Renal pelvis (tissue), 12 donors: ENCODE measurements around the gene GTF2IRD1. TPM values are rescaled to one million over a fixed set of nuclear protein-coding genes. Genes with fewer than 3 reads are reported as not detected.
"Not testable (repeated sequence)": the region's sequence is repeated elsewhere in the genome, so short reads cannot be mapped to it uniquely, and the experiment has no call there.

ENCODE experiments used
- DNase-seq: peaks from one replicate; pipeline ENCODE4 v3.0.0-alpha.2; 2013
- long read RNA-seq, 16 experiments: transcript quantifications; one replicate each; lab custom pipeline, GENCODE V29; 2026
- polyA plus RNA-seq, 3 donors: library from polyadenylated mRNA; unstranded; fragments of 120-200 nt; gene quantifications; one replicate each; pipeline ENCODE4 v1.2.1, GENCODE V29; 2013; ENCODE audit not compliant: insufficient read length in 3 of 3

GTF2IRD1 gene, protein sequence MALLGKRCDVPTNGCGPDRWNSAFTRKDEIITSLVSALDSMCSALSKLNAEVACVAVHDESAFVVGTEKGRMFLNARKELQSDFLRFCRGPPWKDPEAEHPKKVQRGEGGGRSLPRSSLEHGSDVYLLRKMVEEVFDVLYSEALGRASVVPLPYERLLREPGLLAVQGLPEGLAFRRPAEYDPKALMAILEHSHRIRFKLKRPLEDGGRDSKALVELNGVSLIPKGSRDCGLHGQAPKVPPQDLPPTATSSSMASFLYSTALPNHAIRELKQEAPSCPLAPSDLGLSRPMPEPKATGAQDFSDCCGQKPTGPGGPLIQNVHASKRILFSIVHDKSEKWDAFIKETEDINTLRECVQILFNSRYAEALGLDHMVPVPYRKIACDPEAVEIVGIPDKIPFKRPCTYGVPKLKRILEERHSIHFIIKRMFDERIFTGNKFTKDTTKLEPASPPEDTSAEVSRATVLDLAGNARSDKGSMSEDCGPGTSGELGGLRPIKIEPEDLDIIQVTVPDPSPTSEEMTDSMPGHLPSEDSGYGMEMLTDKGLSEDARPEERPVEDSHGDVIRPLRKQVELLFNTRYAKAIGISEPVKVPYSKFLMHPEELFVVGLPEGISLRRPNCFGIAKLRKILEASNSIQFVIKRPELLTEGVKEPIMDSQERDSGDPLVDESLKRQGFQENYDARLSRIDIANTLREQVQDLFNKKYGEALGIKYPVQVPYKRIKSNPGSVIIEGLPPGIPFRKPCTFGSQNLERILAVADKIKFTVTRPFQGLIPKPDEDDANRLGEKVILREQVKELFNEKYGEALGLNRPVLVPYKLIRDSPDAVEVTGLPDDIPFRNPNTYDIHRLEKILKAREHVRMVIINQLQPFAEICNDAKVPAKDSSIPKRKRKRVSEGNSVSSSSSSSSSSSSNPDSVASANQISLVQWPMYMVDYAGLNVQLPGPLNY
- polyA plus RNA-seq, result 10 to 100 TPM; 51.5 to 56.0 (median 55.9) TPM
- long read RNA-seq, donor 1, transcript GTF2IRD1-202 (27 exons, 3,077 nt), result major isoform, 5 of 6 reads
- long read RNA-seq, donor 1, partial matches to known transcripts, result 0 of 6 reads
- long read RNA-seq, donor 1, other reads (novel, unspliced or antisense), result 0 of 6 reads
- long read RNA-seq, donor 2, partial matches to known transcripts, result 0 of 5 reads
- long read RNA-seq, donor 2, other reads (novel, unspliced or antisense), result 0 of 5 reads
- long read RNA-seq, donor 3, transcript GTF2IRD1-202 (27 exons, 3,077 nt), result major isoform, 5 of 6 reads
- long read RNA-seq, donor 3, partial matches to known transcripts, result 0 of 6 reads
- long read RNA-seq, donor 3, other reads (novel, unspliced or antisense), result 0 of 6 reads
- long read RNA-seq, donor 4, partial matches to known transcripts, result 0 of 2 reads
- long read RNA-seq, donor 4, other reads (novel, unspliced or antisense), result 0 of 2 reads
- long read RNA-seq, donor 5, result 0 reads
- long read RNA-seq, donor 6, partial matches to known transcripts, result 0 of 2 reads
- long read RNA-seq, donor 6, other reads (novel, unspliced or antisense), result 0 of 2 reads
- long read RNA-seq, donor 7, partial matches to known transcripts, result 5 of 10 reads
- long read RNA-seq, donor 7, other reads (novel, unspliced or antisense), result 0 of 10 reads
- long read RNA-seq, donor 8, partial matches to known transcripts, result 0 of 1 reads
- long read RNA-seq, donor 8, other reads (novel, unspliced or antisense), result 0 of 1 reads
- long read RNA-seq, donor 9, partial matches to known transcripts, result 0 of 3 reads
- long read RNA-seq, donor 9, other reads (novel, unspliced or antisense), result 0 of 3 reads
- long read RNA-seq, donor 10, partial matches to known transcripts, result 0 of 3 reads
- long read RNA-seq, donor 10, other reads (novel, unspliced or antisense), result 0 of 3 reads
- long read RNA-seq, donor 11, partial matches to known transcripts, result 0 of 2 reads
- long read RNA-seq, donor 11, other reads (novel, unspliced or antisense), result 0 of 2 reads
- long read RNA-seq, donor 12, partial matches to known transcripts, result 5 of 10 reads
- long read RNA-seq, donor 12, other reads (novel, unspliced or antisense), result 0 of 10 reads
- long read RNA-seq, donor 13, partial matches to known transcripts, result 0 of 2 reads
- long read RNA-seq, donor 13, other reads (novel, unspliced or antisense), result 0 of 2 reads
- long read RNA-seq, donor 14, partial matches to known transcripts, result 6 of 12 reads
- long read RNA-seq, donor 14, other reads (novel, unspliced or antisense), result 0 of 12 reads
- long read RNA-seq, donor 15, partial matches to known transcripts, result 0 of 3 reads
- long read RNA-seq, donor 15, other reads (novel, unspliced or antisense), result 0 of 3 reads
- long read RNA-seq, donor 16, partial matches to known transcripts, result 0 of 6 reads
- long read RNA-seq, donor 16, other reads (novel, unspliced or antisense), result 0 of 6 reads

DNA sequence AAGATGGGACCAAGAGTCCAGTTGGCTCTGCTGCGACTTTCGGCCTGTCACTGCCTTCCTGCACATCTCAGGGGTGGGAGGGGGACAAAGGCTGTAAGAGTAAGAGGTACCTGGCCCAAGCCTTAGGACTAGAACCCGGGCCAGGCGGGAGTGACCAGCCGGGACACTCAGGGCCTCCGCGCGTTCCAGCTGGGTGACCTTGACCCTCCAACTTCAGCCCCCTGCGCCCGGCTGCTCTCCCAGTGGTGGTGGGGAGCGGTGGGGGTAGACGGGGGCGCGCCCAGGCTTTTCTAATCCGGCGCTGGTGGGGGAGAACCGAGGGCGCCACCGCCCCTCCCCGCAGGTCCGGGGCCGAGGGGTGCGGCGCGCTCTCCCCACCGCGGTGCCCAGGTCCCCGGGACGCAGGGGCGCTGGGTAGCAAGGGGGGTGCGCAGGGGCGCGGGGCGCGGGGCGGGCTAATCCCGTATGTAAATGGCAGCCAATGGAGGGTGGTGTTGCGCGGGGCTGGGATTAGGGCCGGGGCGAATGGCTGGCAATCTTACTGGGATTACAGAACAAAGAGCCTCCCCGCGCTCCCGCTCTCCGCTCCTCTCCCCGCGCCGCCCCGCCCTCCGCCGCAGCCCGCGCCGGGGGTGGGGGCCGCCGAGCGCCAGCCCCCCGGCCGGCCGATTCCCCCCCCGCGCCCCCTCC lies at the start of gene GTF2IRD1:
GTF2IRD1 (plus strand) TSS at position 585 of the 690 bp plus-strand sequence. CDS start 54,175 bp downstream, outside the sequence.
- no peak for DNase-seq

DNA sequence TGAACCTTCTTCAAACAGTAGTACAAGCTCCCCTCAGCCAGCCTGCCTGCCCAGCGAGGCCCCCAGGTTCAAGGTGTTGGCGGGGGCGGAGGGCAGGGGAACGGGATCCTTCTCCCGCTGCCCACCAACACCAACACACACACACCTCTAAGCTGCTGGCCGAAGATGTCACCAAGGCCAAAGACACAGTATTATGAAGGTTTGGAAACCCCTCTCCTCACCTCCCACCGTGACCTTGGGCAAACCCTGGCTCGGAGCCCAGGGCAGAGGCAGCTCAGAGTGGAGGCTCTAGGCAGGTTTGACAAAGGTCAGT lies 49.4 kb upstream of the GTF2IRD1 start:
- no peak for DNase-seq

DNA sequence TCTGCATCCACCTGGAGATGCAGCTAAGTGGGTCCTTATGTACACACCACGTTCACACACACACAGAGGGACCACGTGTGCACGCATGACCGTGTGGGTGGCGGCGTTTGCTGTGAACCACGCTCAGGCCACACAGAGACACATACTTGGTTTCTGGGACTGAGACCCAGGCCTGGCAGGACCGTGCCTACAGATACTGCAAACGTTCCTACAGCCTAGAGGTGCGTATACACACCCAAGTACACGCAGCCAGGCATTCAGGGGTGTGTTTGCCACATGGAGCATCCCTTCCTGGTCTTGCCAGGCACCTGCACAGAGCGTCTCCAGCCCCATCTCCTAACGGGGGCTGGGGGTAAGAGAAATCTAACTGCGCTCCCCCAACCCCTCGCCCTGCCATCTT lies 49.0 kb upstream of the GTF2IRD1 start:
- no peak for DNase-seq

DNA sequence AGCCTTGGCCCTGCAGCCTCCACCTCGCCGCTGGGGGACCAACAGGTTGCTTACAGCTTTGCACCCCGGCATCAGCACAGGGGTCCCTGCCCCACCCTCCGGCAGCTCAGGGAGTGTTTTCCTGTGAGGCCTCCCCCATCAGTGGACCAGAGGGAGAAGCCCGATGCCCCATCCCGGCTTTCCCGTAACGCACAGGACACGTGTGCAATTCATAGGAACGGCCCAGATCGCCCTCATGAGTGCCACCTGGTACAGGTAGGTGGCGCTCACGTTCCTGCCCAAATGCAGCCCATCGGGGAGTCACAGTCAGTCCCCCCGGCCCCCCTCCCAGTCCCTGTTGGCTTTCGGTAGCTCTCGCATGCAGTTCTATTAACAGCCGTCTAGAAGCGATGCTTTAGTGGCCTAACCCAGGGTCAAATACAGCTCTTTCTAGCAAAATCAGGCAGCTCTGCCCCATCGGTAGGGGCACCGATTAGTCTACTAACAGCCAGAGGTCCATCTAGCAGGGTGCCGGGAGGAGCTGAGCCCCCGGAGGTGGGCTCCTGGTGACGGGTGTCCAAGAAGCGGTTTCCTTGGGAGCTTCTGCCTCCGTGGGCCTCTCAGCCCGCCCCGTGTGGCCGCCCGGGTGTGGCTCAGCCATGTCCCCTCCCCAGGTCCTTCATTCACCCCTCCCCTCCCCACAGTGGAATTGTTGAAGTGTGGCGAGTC lies 48.4 kb upstream of the GTF2IRD1 start:
- DNase-seq, result peak; percentile 27

DNA sequence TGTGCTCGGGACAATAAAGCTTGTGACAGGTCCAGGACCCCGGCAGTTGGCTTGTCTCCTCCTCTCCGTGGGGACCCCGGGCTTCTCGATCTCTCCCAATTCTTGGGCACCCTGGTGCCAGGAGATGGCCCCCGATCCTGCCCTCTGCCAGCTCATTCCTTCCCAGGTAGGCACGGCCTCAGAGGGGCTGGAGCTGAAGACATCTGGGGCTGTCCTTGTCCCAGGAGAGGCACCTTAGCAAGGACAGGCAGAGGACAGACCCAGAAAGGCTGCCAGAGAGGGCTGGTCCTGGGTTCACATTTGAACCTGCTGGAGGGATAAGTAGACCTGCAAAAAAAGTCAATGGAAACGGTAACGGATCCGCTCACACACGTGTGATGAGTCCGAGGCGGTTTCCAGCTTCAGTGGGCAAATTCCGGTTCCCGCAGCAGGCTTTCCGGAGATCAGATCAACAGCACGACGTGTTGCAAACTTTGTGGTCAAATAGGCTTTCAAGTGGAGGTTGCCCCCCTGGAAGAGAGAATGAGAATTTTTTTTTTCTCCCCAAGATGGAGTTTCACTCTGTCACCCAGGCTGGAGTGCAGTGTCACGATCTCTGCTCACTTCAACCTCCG lies 47.7 kb upstream of the GTF2IRD1 start:
- DNase-seq, result no peak

DNA sequence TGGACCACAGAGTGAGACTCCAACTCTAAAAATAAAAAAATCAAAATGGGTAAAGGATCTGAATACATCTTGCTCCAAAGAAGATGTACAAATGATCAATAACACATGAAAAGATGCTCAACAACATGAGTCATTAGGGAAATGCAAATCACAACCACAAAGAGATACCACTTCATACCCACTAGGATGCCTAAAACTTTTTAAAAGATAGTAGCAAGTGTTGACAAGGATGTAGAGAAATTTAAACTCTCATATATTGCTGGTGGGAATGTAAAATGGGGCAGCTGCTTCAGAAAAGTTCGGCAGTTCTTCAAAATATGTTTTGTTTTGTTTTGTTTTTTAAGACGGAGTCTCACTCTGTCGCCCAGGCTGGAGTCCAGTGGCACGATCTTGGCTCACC lies 45.7 kb upstream of the GTF2IRD1 start:
- DNase-seq, result no peak

DNA sequence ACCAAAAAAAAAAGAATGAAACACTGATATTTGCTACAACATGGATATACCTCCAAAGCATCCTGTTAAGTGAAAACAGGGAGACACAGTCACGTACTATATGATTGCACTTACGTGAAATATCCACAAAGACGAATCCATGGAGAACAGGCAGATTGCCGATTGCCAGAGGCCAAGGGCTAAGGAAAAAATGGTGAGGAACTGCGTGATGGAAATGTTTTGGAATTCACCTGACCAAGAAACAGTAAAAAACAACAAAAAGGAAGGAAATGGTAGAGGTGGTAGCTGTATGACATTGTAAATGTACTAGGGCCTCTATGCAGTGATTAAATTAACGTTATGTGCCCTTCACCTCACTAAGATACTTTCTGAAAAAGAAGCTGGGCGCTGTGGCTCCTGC lies 44.1 kb upstream of the GTF2IRD1 start:
- DNase-seq, result no peak

DNA sequence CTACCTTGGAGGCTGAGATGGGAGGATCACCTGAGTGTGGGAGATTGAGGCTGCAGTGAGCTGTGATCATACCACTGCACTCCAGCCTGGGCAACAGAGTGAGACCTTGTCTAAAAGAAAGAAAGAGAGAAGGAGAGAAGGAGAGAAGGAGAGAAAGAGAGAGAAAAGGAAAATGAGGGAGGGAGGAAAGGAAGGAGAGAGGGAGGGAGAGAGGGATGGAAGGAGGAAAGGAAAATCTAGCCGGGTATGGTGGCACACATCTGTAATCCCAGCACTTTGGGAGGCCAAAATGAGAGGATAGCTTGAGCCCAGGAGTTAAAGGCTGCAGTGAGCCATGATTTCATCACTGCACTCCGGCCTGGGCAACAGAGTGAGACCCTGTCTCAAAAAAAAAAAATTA lies 42.9 kb upstream of the GTF2IRD1 start:
- DNase-seq, result no peak

DNA sequence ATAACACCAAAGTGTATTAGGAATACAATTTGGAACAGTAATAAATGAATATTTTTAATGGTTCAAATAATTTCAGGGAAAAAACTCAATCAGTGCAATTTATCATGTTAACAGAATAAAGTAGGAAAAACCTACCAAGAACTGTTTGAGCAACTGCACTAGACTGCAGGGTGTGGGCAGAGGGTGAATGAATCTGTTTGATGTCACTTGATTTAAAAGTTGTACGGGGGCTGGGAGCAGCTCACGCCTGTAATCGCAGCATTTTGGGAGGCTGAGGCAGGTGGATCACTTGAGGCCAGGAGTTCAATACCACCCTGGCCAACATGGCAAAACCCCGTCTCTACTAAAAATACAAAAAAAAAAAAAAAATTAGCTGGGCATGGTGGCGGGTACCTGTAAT lies 42.1 kb upstream of the GTF2IRD1 start:
- not testable (repeated sequence) for DNase-seq

DNA sequence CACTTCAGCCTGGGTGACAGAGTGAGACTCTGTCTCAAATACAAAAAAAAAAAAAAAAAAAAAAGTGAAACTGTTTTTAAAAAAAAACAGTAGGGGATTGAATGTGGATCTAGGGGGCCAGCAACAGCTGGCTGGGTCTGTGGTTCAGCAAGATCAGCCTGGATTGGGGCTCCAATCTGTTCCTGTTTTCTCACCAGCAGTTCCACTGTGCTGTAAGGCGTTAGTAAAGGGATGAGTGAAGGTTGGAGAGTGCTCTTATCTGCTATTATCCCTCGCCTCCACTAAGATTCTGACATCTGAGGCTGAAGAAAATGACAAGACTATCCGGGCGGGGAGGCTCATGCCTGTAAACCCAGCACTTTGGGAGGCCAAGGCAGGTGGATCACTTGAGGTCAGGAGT lies 41.6 kb upstream of the GTF2IRD1 start:
- DNase-seq, result no peak

DNA sequence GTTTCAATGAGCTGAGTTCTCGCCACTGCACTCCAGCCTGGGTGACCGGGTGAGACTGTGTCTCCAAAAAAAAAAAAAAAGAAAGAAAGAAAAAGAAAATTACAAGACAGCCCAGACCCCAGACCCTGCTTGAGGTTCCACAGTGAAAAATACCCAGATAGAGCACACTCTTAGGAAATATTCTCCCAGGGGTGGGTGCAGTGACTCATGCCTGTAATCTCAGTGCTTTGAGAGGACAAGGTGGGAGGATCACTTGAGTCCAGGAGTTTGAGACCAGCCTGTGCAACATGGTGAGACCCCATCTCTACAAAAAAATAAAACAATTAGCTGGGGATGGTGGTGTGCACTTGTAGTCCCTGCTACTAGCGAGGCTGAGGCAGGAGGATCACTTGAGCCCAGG lies 41.1 kb upstream of the GTF2IRD1 start:
- DNase-seq, result no peak

DNA sequence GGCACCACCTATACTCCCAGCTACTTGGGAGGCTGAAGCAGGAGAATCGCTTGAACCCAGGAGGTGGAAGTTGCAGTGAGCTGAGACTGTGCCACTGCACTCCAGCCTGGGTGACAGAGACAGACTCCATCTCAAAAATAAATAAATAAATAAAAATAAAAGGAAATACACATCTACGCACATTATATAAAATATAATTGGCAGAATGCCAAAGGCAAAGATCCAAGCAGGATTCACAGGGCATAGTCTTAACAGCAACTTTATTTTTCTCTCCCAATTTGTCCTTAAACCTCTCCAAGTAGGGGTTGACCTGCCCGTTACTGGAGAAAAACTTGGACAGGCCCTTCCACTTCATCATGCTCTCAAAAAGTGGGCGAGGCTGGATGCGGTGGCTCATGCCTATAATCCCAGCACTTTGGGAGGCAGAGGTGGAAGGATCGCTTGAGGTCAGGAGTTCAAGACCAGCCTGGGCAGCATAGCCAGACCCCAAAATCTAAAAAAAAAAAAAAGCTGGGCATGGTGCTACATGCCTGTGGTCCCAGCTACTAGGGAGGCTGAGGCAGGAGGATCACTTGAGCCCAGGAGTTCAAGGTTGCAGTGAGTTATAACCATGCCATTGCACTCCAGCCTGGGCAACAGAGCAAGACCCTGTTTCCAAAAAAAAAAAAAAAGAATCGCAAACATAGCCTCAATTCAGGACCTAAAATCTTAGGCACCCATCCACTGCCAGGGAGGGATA lies 38.9 kb upstream of the GTF2IRD1 start:
- DNase-seq, result not testable (repeated sequence)

DNA sequence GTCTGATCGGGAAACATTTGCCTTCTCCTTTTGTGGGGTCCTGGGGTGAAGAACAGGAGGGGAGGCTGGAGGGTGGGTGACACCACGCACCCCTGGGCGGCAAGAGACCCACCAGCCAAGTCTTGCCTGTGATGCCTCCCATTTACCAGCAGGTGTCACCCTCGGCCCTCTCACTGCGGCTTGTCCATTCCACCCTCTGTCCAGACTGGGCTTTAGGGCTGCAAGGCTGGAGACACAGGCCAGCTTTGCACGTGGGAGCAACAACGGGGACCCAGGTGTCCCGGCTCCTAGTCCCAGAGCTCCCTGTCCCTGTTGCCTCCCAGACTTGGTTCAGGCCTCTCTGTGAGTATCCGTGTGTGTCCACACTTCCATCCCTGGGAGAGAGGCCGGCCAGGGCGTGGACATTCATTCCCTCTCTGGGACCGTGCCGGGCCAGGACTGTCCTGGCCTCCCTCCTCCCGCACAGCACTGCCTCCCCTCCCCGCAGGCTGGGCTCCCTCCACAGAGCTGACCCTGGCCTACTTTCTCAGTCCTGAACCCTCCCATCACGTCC lies 36.2 kb upstream of the GTF2IRD1 start:
- peak; percentile 60 for DNase-seq

DNA sequence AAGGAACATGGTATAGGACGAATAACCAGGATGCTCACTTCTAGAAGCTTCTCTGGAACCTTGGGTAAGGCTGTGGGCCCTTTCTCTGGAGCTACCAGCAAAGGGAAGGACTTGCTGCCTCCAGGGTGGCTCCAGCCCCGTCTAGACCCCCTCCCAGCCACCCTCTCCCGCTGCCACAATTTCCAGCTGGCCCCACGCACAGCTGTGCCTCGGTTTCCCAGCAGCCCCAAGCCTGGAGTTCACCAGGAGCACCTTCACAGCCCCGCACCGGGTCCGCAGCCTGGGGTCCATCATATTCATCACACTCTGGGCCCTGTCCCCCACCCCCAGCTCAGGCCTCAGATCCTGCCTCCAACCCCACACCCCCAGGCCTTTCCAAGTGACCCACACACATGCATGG lies 35.6 kb upstream of the GTF2IRD1 start:
- DNase-seq, result no peak

DNA sequence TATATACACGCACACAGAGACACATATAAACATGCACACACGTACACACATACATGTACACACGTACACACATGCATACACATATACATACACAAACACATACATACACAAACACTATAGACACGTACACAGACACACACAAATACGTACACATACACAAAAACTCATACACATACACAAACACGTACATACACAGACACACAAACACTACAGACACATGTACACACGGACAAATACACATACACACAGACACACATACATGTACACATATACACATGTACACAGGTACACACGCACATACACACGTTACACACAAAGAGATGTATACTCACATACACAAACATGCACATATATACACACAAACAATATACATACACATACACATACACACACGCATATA lies 35.2 kb upstream of the GTF2IRD1 start:
- DNase-seq, result no peak

DNA sequence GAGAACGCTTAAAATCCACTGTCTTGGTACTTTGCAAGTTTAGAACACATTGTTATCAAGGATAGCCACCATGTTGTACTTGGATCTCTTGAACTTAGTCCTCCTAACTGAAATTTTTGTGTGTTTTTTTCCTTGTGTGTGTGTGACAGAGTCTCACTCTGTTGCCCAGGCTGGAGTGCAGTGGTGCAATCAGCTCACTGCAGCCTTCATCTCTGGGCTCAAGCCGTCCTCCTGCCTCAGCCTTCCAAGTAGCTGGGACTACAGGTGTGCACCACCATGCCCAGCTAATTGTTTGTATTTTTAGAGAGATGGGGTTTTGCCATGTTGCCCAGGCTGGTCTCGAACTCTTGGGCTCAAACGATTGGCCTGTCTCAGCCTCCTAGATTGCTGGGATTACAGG lies 34.5 kb upstream of the GTF2IRD1 start:
- DNase-seq, result not testable (repeated sequence)

DNA sequence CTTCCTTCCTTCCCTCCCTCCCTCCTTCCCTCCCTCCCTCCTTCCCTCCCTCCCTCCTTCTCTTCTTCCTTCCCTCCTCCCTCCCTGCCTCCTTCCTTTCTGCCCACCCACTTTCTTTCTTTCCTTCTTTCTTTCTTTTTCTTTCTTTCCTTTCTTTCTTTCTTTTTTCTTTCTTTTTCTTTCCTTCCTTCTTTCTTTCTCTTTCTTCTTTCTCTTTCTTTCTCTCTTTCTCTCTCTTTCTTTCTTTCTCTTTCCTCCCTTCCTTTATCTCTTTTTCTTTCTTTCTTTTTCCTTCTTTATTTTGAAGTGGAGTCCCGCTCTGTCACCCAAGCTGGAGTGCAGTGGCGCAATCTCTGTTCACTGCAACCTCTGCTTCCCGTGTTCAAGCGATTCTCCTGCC lies 33.7 kb upstream of the GTF2IRD1 start:
- DNase-seq, result no peak
